Right lobe of liver (tissue), 6 donors: ENCODE results near the gene CILP2. TPM values are rescaled to one million over a fixed set of nuclear protein-coding genes. Genes with fewer than 3 reads are reported as not detected.

Experiments used
- ATAC-seq, 4 donors: fragments of 200-7000 bp; cut with Tn5 transposase; one replicate each; pipeline ENCODE4 v1.9.1; 2020; ENCODE audit warnings: mild to moderate bottlenecking in 4 of 4, moderate library complexity in 4 of 4
- DNase-seq, 3 donors: peaks; one replicate each; pipeline ENCODE4 v3.0.0-alpha.2; 2020
- H3K27ac ChIP-seq, 3 donors: fragments of 200-600 bp; one replicate each; pipeline ENCODE4 v1.8.0; 2022
- H3K27me3 ChIP-seq, 2 donors: fragments of 200-600 bp; one replicate each; pipeline ENCODE4 v1.8.0; 2022
- H3K36me3 ChIP-seq, 4 donors: fragments of 200-600 bp; sonication (generic) in 1 of 4; one replicate each; pipeline versions ENCODE4 v1.5.1 to v1.8.0; 2017 to 2022; ENCODE audit warnings: control low read depth in 1 of 4
- H3K4me1 ChIP-seq, 4 donors: fragments of 200-600 bp; sonication (generic) in 1 of 4; one replicate each; pipeline versions ENCODE4 v1.5.1 to v1.8.0; 2017 to 2022; ENCODE audit warnings: control low read depth in 1 of 4
- H3K4me3 ChIP-seq, 3 donors: fragments of 200-600 bp; one replicate each; pipeline ENCODE4 v1.8.0; 2022
- H3K9me3 ChIP-seq, 4 donors: fragments of 200-600 bp; sonication (generic) in 1 of 4; one replicate each; pipeline versions ENCODE4 v1.5.1 to v1.8.0; 2017 to 2022; ENCODE audit warnings: control low read depth in 1 of 4
- CTCF ChIP-seq, 4 donors: fragments of 200-600 bp in 3 of 4; fragments of 450-650 bp in 1 of 4; IDR thresholded peaks; one replicate each; pipeline versions ENCODE4 v1.5.1 to v1.8.0; 2016 to 2022; ENCODE audit warnings: antibody characterized with exemption in 4 of 4, mild to moderate bottlenecking in 2 of 4
- POLR2A ChIP-seq: fragments of 450-650 bp; IDR thresholded peaks from one replicate; pipeline ENCODE4 v1.6.1; 2017; ENCODE audit warnings: antibody characterized with exemption, mild to moderate bottlenecking
- WGBS: methylation state at CpG from one replicate; pipeline ENCODE4 v1.1.6; 2018; ENCODE audit warnings: low coverage, low lambda C conversion rate; ENCODE audit not compliant: insufficient coverage; ENCODE audit errors: missing lambda C conversion rate; 5-methylcytosine and 5-hydroxymethylcytosine counted together
- intact Hi-C, 2 donors: fragments of 100-400 bp; cut with DNase I; formaldehyde crosslinking; loops; one replicate each; pipeline versions ENCODE4 v1.11.2 to v1.14.1; 2022
- long read RNA-seq: library from polyadenylated mRNA; unstranded; transcript quantifications from one replicate; pipeline ENCODE4 v2.0.0, GENCODE V29; 2019
- total RNA-seq, 6 experiments: library from RNA; depleted of rRNA in 2 of 6; stranded (reverse); fragments of >200 nt in 2 of 6; fragmentation: NEBNext Ultra II Directional in 3 of 6; extraction: Animal tissue kit (Norgen Biotek cat#: 25700) in 3 of 6; gene quantifications; one replicate each; pipeline versions ENCODE4 v1.1.0 to v1.2.4, GENCODE V29; 2016 to 2023
- donor health status: DM: no; HTN: yes; CAD: no.
- donor health status: DM: no; HTN: no; CAD: no.
- donor health status: DM: no; HTN: no; CAD: no.
- donor health status: DM: no; HTN: yes; CAD: no.
- donor health status: DM: no; HTN: yes; CAD: no.

CILP2 gene
- total RNA-seq = under 1 TPM in 4 of 6 experiments, not detected in 2; 0.05 to 0.33 (median 0.19) TPM
- long read RNA-seq = 0 reads

- WGBS = 14% methylated on average over 1 of the region's 56 CpGs
- peak in 2 of 3 donors; percentile 45 to 50 for DNase-seq
- H3K4me1 ChIP-seq = peaks cover 0 to 3% (median 0%) of the 10 kb centered on the region in 4 donors
- intact Hi-C loops = loop anchor here in 1 of 2 donors (5.0 kb wide), 1 partner anchor 424 kb away; no protein-coding TSS in a partner anchor
- no peaks in the 10 kb centered on the region for H3K9me3 ChIP-seq
- no peak within 1 kb of the TSS for H3K4me3 ChIP-seq
- H3K36me3 ChIP-seq = no peaks in the 10 kb centered on the region
- H3K27me3 ChIP-seq = peaks cover 0 to 6% of the 10 kb centered on the region in 2 donors
- no peak within 1 kb of the TSS for H3K27ac ChIP-seq
- TF ChIP-seq POLR2A = no peak
- no peak for TF ChIP-seq CTCF (IDR thresholded peaks at IDR 0.05)
- ATAC-seq = peak in 2 of 4 donors; percentile 16 to 34
Observed at GRCh38 chr19:19538061-19538784, at the start of gene CILP2. Gene CILP2 (plus strand): TSS chr19:19538265. CDS start chr19:19538350, 85 bp downstream.

- TF ChIP-seq CTCF (IDR thresholded peaks at IDR 0.05) (no peak), POLR2A (peak; percentile 77)
- Histone ChIP-seq H3K27me3 (no peaks in the 10 kb centered on the region), H3K4me3 (peak overlapping the region in 2 of 3 donors; percentile 12 to 27), H3K27ac (peak overlapping the region; percentile 68 to 86 (median 86)), H3K4me1 (peaks cover 0 to 45% (median 22%) of the 10 kb centered on the region in 4 donors), H3K36me3 (peaks cover 0 to 12% (median 3%) of the 10 kb centered on the region in 4 donors), H3K9me3 (no peaks in the 10 kb centered on the region)
- intact Hi-C loops = loop anchor here in 1 of 2 donors (5.0 kb wide), 1 partner anchor 87 kb away; no protein-coding TSS in a partner anchor
- DNase-seq (peak; percentile 85 to 90 (median 87)), ATAC-seq (peak; percentile 61 to 72 (median 66))
- 18% methylated on average over 11 of the region's 14 CpGs for WGBS
Observed at GRCh38 chr19:19488875-19489690, 49.0 kb upstream of the CILP2 start.

- peaks cover 0 to 19% (median 6%) of the 10 kb centered on the region in 4 donors for H3K36me3 ChIP-seq
- ATAC-seq (peak in 2 of 4 donors; percentile 5 to 13), DNase-seq (peak in 1 of 3 donors; percentile 53)
- 52% methylated on average over 5 of the region's 9 CpGs for WGBS
- H3K4me3 ChIP-seq = no peak overlapping the region
- H3K27me3 ChIP-seq = no peaks in the 10 kb centered on the region
- H3K4me1 ChIP-seq = peaks cover 0 to 45% (median 22%) of the 10 kb centered on the region in 4 donors
- no peaks in the 10 kb centered on the region for H3K9me3 ChIP-seq
- no peak for TF ChIP-seq CTCF (IDR thresholded peaks at IDR 0.05)
- no peak for TF ChIP-seq POLR2A
- intact Hi-C loops = loop anchor here (5.0 to 10.0 kb wide), 3 partner anchors 88 to 295 kb away; partner anchors contain the start of genes BORCS8 (in 1 of the 2) and RFXANK (in 1 of the 2)
- peak overlapping the region; percentile 68 to 86 (median 86) for H3K27ac ChIP-seq
Observed at GRCh38 chr19:19489804-19490204, 48.3 kb upstream of the CILP2 start.

- Histone ChIP-seq H3K27me3 (no peaks in the 10 kb centered on the region), H3K4me3 (no peak overlapping the region), H3K9me3 (no peaks in the 10 kb centered on the region), H3K4me1 (peaks cover 0 to 45% (median 22%) of the 10 kb centered on the region in 4 donors), H3K27ac (peak overlapping the region; percentile 68 to 86 (median 86)), H3K36me3 (peaks cover 0 to 24% (median 6%) of the 10 kb centered on the region in 4 donors)
- ATAC-seq (peak; percentile 48 to 65 (median 58)), DNase-seq (peak; percentile 64 to 75 (median 67))
- intact Hi-C loops = loop anchor here (5.0 to 10.0 kb wide), 2 partner anchors 123 to 296 kb away; partner anchors contain the start of genes BORCS8 (in 1 of the 2) and RFXANK (in 1 of the 2)
- peak; percentile 80 to 89 (median 82) for TF ChIP-seq CTCF (IDR thresholded peaks at IDR 0.05)
- TF ChIP-seq POLR2A = no peak
- WGBS = 15% methylated on average over 15 of the region's 20 CpGs
Observed at GRCh38 chr19:19490214-19490968, 47.7 kb upstream of the CILP2 start.
